ENCODE measurements around the gene AVP.

The AVP gene

GRCh38 chr20:3037654-3038053, 46.9 kb downstream of the AVP start:
- H3K4me1 ChIP-seq (ENCODE audit: control insufficient read depth, low read length): no peaks in the 10 kb centered on the region
- H3K4me3 ChIP-seq (ENCODE audit: low read length): no peak overlapping the region
- H3K9me3 ChIP-seq (ENCODE audit: control insufficient read depth, insufficient read depth, low read length): no peaks in the 10 kb centered on the region
- H3K36me3 ChIP-seq (ENCODE audit: control insufficient read depth, low read length): peaks cover 50% of the 10 kb centered on the region
- H3K9me2 ChIP-seq (replicated peaks; ENCODE audit: control insufficient read depth, low read length): no peaks in the 10 kb centered on the region
- no peak overlapping the region for H3K27ac ChIP-seq (ENCODE audit: low read depth, low read length)
- TF ChIP-seq CTCF (IDR thresholded peaks at IDR 0.05; ENCODE audit: low read depth, low read length, poor library complexity, severe bottlenecking): no peak
- TF ChIP-seq EZH2phosphoT487 (IDR thresholded peaks at IDR 0.05; ENCODE audit: borderline replicate concordance, low read length): no peak
- no peaks in the 10 kb centered on the region for H3K27me3 ChIP-seq (ENCODE audit: control insufficient read depth, low read length)
- H3K79me2 ChIP-seq (ENCODE audit: control insufficient read depth, low read length): no peaks in the 10 kb centered on the region
- H4K20me1 ChIP-seq (ENCODE audit: control insufficient read depth, insufficient read depth, low read depth, low read length): no peaks in the 10 kb centered on the region
- H3K4me2 ChIP-seq (ENCODE audit: low read length): no peak overlapping the region
- 0 out of 2 replicates have a peak, but pooled peaks cover 4% of the 10 kb centered on the region for H3F3A ChIP-seq (ENCODE audit: control insufficient read depth, insufficient read depth)

- Histone ChIP-seq H3K27ac (ENCODE audit: low read depth, low read length) (no peak overlapping the region), H3K4me2 (ENCODE audit: low read length) (no peak overlapping the region), H3K4me1 (ENCODE audit: control insufficient read depth, low read length) (no peaks in the 10 kb centered on the region), H4K20me1 (ENCODE audit: control insufficient read depth, insufficient read depth, low read depth, low read length) (no peaks in the 10 kb centered on the region), H3K79me2 (ENCODE audit: control insufficient read depth, low read length) (no peaks in the 10 kb centered on the region), H3K9me2 (replicated peaks; ENCODE audit: control insufficient read depth, low read length) (no peaks in the 10 kb centered on the region), H3K36me3 (ENCODE audit: control insufficient read depth, low read length) (peaks cover 42% of the 10 kb centered on the region), H3K4me3 (ENCODE audit: low read length) (no peak overlapping the region), H3F3A (ENCODE audit: control insufficient read depth, insufficient read depth) (no peaks in the 10 kb centered on the region), H3K9me3 (ENCODE audit: control insufficient read depth, insufficient read depth, low read length) (no peaks in the 10 kb centered on the region), H3K27me3 (ENCODE audit: control insufficient read depth, low read length) (no peaks in the 10 kb centered on the region)
- TF ChIP-seq CTCF (IDR thresholded peaks at IDR 0.05; ENCODE audit: low read depth, low read length, poor library complexity, severe bottlenecking): no peak
- no peak for TF ChIP-seq EZH2phosphoT487 (IDR thresholded peaks at IDR 0.05; ENCODE audit: borderline replicate concordance, low read length)
Observed at GRCh38 chr20:3032624-3033023, 51.9 kb downstream of the AVP start.

All from DOHH2 (cell line).